Dermis blood vessel endothelial cell (primary cell): ENCODE data around the gene MRPS22. TPM values are rescaled to one million over a fixed set of nuclear protein-coding genes. Genes with fewer than 3 reads are reported as not detected.
"Not testable (repeated sequence)": the region's sequence is repeated elsewhere in the genome, so short reads cannot be mapped to it uniquely, and the experiment has no call there.

Experiments used
- DNase-seq: peaks from one replicate; pipeline ENCODE4 v3.0.0; 2010
- total RNA-seq: library from RNA; depleted of rRNA; stranded (reverse); fragments of >200 nt; gene quantifications from 2 replicates; pipeline ENCODE4 v1.2.3, GENCODE V29; 2014

MRPS22 gene
- total RNA-seq, 1 donor from 2014 or later, result 71.5 TPM

- DNase-seq, result no peak
Observed at GRCh38 chr3:139396707-139397106, 52.9 kb downstream of the MRPS22 start.

- DNase-seq, result not testable (repeated sequence)
Observed at GRCh38 chr3:139401155-139401554, 57.3 kb downstream of the MRPS22 start.

Other genes starting within 250 kb of the MRPS22 start
- gene COPB2, start 45.6 kb downstream of the MRPS22 start, total RNA-seq, result 185 and 202 TPM in 2 replicates
- gene RBP2, start 132.5 kb downstream of the MRPS22 start, total RNA-seq, result not detected in 2 replicates
- gene RBP1, start 195.7 kb downstream of the MRPS22 start, total RNA-seq, result 58.5 and 65.9 TPM in 2 replicates